GM12878 (cell line): ENCODE data around the gene DOCK9. TPM values are rescaled to one million over a fixed set of nuclear protein-coding genes. Genes with fewer than 3 reads are reported as not detected.

Source experiments
- ATAC-seq: fragments of 200-7000 bp; cut with Tn5 transposase; 3 replicates; pipeline ENCODE4 v1.9.1; 2020; ENCODE audit warnings: mild to moderate bottlenecking, moderate library complexity
- BruUV-seq: library from RNA; stranded (reverse); fragments of 400-500 nt; replicated peaks from 2 replicates; lab custom pipeline; 2021; lab: Mats Ljungman, UMichigan
- CTCF ChIA-PET: fragments of 300-600 bp; sonication (Branson Sonifier 250); formaldehyde crosslinking; extraction: SDS; loops from one replicate; lab custom pipeline; 2021; ENCODE audit warnings: inconsistent platforms; lab: Yijun Ruan, JAX
- POLR2A ChIA-PET: fragments of 350-600 bp; formaldehyde crosslinking; extraction: SDS; loops from one replicate; lab custom pipeline; 2021; ENCODE audit warnings: inconsistent platforms; lab: Charles Lee
- RAD21 ChIA-PET: fragments of 300-600 bp; sonication (Branson Sonifier 250); formaldehyde crosslinking; loops from one replicate; lab custom pipeline; 2023; ENCODE audit warnings: antibody characterized with exemption; ENCODE audit not compliant: unreplicated experiment; lab: Charles Lee
- SMC1A ChIA-PET: fragments of 300-600 bp; sonication (Branson Sonifier 250); formaldehyde crosslinking; loops from one replicate; lab custom pipeline; 2023; ENCODE audit not compliant: unreplicated experiment, uncharacterized antibody; lab: Charles Lee
- DNase-seq: peaks from one replicate; pipeline ENCODE4 v3.0.0-alpha.2; 2011; ENCODE audit warnings: low read depth, low spot score
- FAIRE-seq: peaks from 3 replicates; lab custom pipeline; 2011; peaks lifted over from hg19 to GRCh38; lab: Jason Lieb, UNC
- H2AFZ ChIP-seq: 2 replicates; pipeline ENCODE4 v1.6.0; 2011; ENCODE audit warnings: low read depth, low read length, control low read depth; ENCODE audit not compliant: control insufficient read depth
- H3K27ac ChIP-seq: 2 replicates; pipeline ENCODE4 v1.5.1; 2011; ENCODE audit warnings: control low read depth; ENCODE audit not compliant: control insufficient read depth, insufficient read depth
- H3K27me3 ChIP-seq, 2 experiments: replicated peaks in 1 of 2; 2 replicates each; pipeline versions ENCODE4 v1.6.0 to v1.6.1; 2011; ENCODE audit warnings: low read length in 1 of 2; ENCODE audit not compliant: control insufficient read depth in 2 of 2, insufficient read depth in 2 of 2
- H3K36me3 ChIP-seq, 2 experiments: 2 replicates each; pipeline ENCODE4 v1.5.1; 2011; ENCODE audit warnings: low read length in 1 of 2; ENCODE audit not compliant: control insufficient read depth in 2 of 2, insufficient read depth in 2 of 2
- H3K4me1 ChIP-seq: 2 replicates; pipeline ENCODE4 v1.6.1; 2011; ENCODE audit warnings: mild to moderate bottlenecking, low read length, moderate library complexity, mixed read lengths; ENCODE audit not compliant: control insufficient read depth, insufficient read depth
- H3K4me2 ChIP-seq: 2 replicates; pipeline ENCODE4 v1.6.0; 2011; ENCODE audit warnings: control low read depth; ENCODE audit not compliant: control insufficient read depth, insufficient read depth
- H3K4me3 ChIP-seq: fragments of 200-600 bp; sonication (generic); 2 replicates; pipeline ENCODE4 v1.5.1; 2016
- H3K79me2 ChIP-seq: 2 replicates; pipeline ENCODE4 v1.6.0; 2011; ENCODE audit warnings: low read length; ENCODE audit not compliant: control insufficient read depth, insufficient read depth
- H3K9ac ChIP-seq: 2 replicates; pipeline ENCODE4 v1.8.0; 2011; ENCODE audit warnings: low read length, control low read depth, mixed read lengths; ENCODE audit not compliant: control insufficient read depth, insufficient read depth
- H3K9me3 ChIP-seq: replicated peaks from 3 replicates; pipeline ENCODE4 v1.5.1; 2011; ENCODE audit warnings: mild to moderate bottlenecking, low read length; ENCODE audit not compliant: control insufficient read depth, insufficient read depth
- H4K20me1 ChIP-seq: 2 replicates; pipeline ENCODE4 v1.6.0; 2011; ENCODE audit not compliant: control insufficient read depth, insufficient read depth
- KLF5 ChIP-seq: fragments of 450-650 bp; IDR thresholded peaks from 2 replicates; pipeline ENCODE4 v1.6.1; 2014; ENCODE audit warnings: mild to moderate bottlenecking; ENCODE audit not compliant: partially characterized antibody
- POLR2AphosphoS2 ChIP-seq: IDR thresholded peaks from 2 replicates; pipeline ENCODE4 v1.6.1; 2011; ENCODE audit warnings: low read depth, mild to moderate bottlenecking, low read length, improper control_type of control experiment, moderate library complexity
- SMAD5 ChIP-seq: IDR thresholded peaks from 2 replicates; pipeline ENCODE4 v1.6.1; 2016; ENCODE audit warnings: antibody characterized with exemption, low read depth
- TBL1XR1 ChIP-seq: IDR thresholded peaks from 2 replicates; pipeline ENCODE4 v1.6.1; 2012; ENCODE audit warnings: low read depth, low read length, improper control_type of control experiment
- YBX1 ChIP-seq: fragments of 450-650 bp; IDR thresholded peaks from 2 replicates; pipeline ENCODE4 v1.6.1; 2016; ENCODE audit warnings: antibody characterized with exemption
- WGBS: methylation state at CpG from one replicate; pipeline ENCODE4 v1.1.6; 2016; ENCODE audit warnings: low lambda C conversion rate; ENCODE audit not compliant: insufficient replicate concordance, insufficient coverage; ENCODE audit errors: missing lambda C conversion rate; 5-methylcytosine and 5-hydroxymethylcytosine counted together
- in situ Hi-C: fragments of 300-500 bp; cut with MboI; formaldehyde crosslinking; loops from 9 replicates; pipeline ENCODE4 v1.14.3; 2018; ENCODE audit warnings: mixed read lengths
- intact Hi-C: fragments of 100-400 bp; cut with micrococcal nuclease; formaldehyde crosslinking; loops from one replicate; pipeline ENCODE4 v1.14.2; 2022; ENCODE audit not compliant: unreplicated experiment
- polyA plus RNA-seq, 11 experiments: library from polyadenylated mRNA; depleted of rRNA in 4 of 11; unstranded in 6 of 11; stranded (reverse) in 5 of 11; fragments of >200 nt; fragmentation: Nextera tagmentation in 4 of 11; fragmentation: Illumina TruSeq in 1 of 11; extraction: Ambion mirVana in 4 of 11; extraction: Trizol in 1 of 11; gene quantifications; 1 replicate in 1 of 11; 2 replicates in 10 of 11; pipeline versions ENCODE4 v1.2.1 to v1.2.3, GENCODE V29; 2011 to 2016; ENCODE audit warnings: inconsistent platforms in 2 of 11, missing spikeins in 2 of 11, low read depth in 1 of 11
- total RNA-seq, 4 experiments: library from RNA; depleted of rRNA in 3 of 4; stranded (reverse); fragments of >200 nt in 3 of 4; fragmentation: Illumina TruSeq in 1 of 4; extraction: Trizol in 1 of 4; gene quantifications; 2 replicates each; pipeline versions ENCODE4 v1.2.1 to v1.2.3, GENCODE V29; 2013 to 2021
- TF ChIP-seq, protein P1 (sequence below): fragments of 450-650 bp; formaldehyde crosslinking; IDR thresholded peaks from 2 replicates; pipeline ENCODE4 v1.4.0; 2022; ENCODE audit warnings: mild to moderate bottlenecking, moderate library complexity
- TF ChIP-seq, protein P2 (sequence below): IDR thresholded peaks from 2 replicates; pipeline ENCODE4 v1.6.1; 2011; ENCODE audit warnings: low read depth, low read length, improper control_type of control experiment, borderline replicate concordance
- TF ChIP-seq, protein P3 (sequence below): IDR thresholded peaks from 2 replicates; pipeline ENCODE4 v1.6.1; 2012; ENCODE audit warnings: low read depth, low read length, improper control_type of control experiment

DOCK9 gene
- total and polyA plus RNA-seq, 10 of the 15 experiments (the other 5 are each of a cell fraction or from before 2014, with no cell fraction given) = 0.09 to 2.9 (median 0.74) TPM

DNA sequence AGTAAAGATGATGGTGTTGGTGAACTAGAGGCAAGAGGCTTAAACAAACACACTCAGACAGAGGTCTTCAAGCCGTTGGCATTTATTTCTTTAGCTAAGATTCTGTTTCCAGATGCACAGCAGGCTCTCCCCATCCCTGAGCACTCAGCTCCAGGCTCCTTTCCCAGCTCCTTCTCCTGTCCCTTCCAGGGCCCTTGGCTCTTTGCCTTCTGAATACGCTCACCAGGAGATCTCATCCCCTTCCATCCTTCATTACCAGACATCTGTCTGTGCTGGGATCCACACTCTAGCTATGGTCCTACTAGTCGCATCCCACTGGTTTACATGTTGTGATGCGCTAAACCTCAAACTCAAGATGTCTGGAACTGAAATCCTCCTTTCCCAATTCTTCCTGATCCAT is 25.3 kb upstream of the DOCK9 start:
- DNase-seq = no peak
- intact Hi-C loops (no loop called here), in situ Hi-C loops (no loop called here)
- SMC1A ChIA-PET = no interaction called here
- peaks cover 16% of the 10 kb centered on the region for H3K4me1 ChIP-seq
- no peak for TF ChIP-seq YBX1
- no peak for TF ChIP-seq TBL1XR1
- no peak for TF ChIP-seq SMAD5
- TF ChIP-seq, protein P1, sequence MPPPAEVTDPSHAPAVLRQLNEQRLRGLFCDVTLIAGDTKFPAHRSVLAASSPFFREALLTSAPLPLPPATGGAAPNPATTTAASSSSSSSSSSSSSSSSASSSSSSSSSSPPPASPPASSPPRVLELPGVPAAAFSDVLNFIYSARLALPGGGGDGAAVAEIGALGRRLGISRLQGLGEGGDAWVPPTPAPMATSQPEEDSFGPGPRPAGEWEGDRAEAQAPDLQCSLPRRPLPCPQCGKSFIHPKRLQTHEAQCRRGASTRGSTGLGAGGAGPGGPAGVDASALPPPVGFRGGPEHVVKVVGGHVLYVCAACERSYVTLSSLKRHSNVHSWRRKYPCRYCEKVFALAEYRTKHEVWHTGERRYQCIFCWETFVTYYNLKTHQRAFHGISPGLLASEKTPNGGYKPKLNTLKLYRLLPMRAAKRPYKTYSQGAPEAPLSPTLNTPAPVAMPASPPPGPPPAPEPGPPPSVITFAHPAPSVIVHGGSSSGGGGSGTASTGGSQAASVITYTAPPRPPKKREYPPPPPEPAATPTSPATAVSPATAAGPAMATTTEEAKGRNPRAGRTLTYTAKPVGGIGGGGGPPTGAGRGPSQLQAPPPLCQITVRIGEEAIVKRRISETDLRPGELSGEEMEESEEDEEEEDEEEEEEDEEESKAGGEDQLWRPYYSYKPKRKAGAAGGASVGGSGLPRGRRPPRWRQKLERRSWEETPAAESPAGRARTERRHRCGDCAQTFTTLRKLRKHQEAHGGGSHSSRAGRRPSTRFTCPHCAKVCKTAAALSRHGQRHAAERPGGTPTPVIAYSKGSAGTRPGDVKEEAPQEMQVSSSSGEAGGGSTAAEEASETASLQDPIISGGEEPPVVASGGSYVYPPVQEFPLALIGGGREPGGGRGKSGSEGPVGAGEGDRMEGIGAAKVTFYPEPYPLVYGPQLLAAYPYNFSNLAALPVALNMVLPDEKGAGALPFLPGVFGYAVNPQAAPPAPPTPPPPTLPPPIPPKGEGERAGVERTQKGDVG (CRISPR knock-in tag) = no peak
- no peak for TF ChIP-seq POLR2AphosphoS2
- TF ChIP-seq, protein P2, sequence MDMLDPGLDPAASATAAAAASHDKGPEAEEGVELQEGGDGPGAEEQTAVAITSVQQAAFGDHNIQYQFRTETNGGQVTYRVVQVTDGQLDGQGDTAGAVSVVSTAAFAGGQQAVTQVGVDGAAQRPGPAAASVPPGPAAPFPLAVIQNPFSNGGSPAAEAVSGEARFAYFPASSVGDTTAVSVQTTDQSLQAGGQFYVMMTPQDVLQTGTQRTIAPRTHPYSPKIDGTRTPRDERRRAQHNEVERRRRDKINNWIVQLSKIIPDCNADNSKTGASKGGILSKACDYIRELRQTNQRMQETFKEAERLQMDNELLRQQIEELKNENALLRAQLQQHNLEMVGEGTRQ = no peak
- TF ChIP-seq, protein P3, sequence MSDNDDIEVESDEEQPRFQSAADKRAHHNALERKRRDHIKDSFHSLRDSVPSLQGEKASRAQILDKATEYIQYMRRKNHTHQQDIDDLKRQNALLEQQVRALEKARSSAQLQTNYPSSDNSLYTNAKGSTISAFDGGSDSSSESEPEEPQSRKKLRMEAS = no peak
- no peak for TF ChIP-seq KLF5
- RAD21 ChIA-PET = no interaction called here
- POLR2A ChIA-PET = no interaction called here
- no peak overlapping the region for H3K27ac ChIP-seq
- no peaks in the 10 kb centered on the region for H3K79me2 ChIP-seq
- H3K9ac ChIP-seq = no peak overlapping the region
- 34% methylated on average over 4 of the region's 4 CpGs for WGBS
- no peak overlapping the region for H2AFZ ChIP-seq
- CTCF ChIA-PET = no interaction called here
- FAIRE-seq = no peak
- no peaks in the 10 kb centered on the region for H3K9me3 ChIP-seq
- no peak overlapping the region for H3K4me2 ChIP-seq
- no peaks in the 10 kb centered on the region for H3K36me3 ChIP-seq
- no peak overlapping the region for H3K4me3 ChIP-seq
- no TSS peak for BruUV-seq
- 0 out of 4 replicates have a peak, but pooled peaks cover 0 to 3% of the 10 kb centered on the region in 2 experiments for H3K27me3 ChIP-seq
- H4K20me1 ChIP-seq = no peaks in the 10 kb centered on the region
- ATAC-seq = no peak
